Measurements from ENCODE around the gene AKAP8L. TPM values are rescaled to one million over a fixed set of nuclear protein-coding genes. Genes with fewer than 3 reads are reported as not detected.
A peak's percentile ranks its signal among the peaks of the same experiment; 100 is the strongest.

AKAP8L gene
- total RNA-seq, 1 experiment from 2014 or later: 123 TPM

GRCh38 chr19:15426485-15427349, 7.9 kb upstream of the AKAP8L start:
- no peak for DNase-seq
- Histone ChIP-seq H3K14ac (ENCODE audit: insufficient read depth, low read length) (no peak overlapping the region), H3T11ph (ENCODE audit: low read length) (no peak overlapping the region), H2AFZ (ENCODE audit: low read length) (no peak overlapping the region), H2BK12ac (ENCODE audit: insufficient read length, low read depth, low read length) (no peak overlapping the region), H2BK120ac (ENCODE audit: low read depth, low read length, poor library complexity, severe bottlenecking) (no peak overlapping the region), H4K5ac (ENCODE audit: insufficient read length, low read depth, low read length) (no peak overlapping the region), H2BK15ac (ENCODE audit: low read depth, low read length) (no peak overlapping the region), H4K20me1 (ENCODE audit: control insufficient read depth, insufficient read depth, insufficient read length) (no peaks in the 10 kb centered on the region), H3K23ac (ENCODE audit: insufficient read length, low read depth, low read length) (no peak overlapping the region), H3K56ac (ENCODE audit: insufficient read length, low read depth, low read length) (no peak overlapping the region), H3K27me3 (ENCODE audit: insufficient read depth, low read length) (no peaks in the 10 kb centered on the region), H3K18ac (ENCODE audit: insufficient read length, low read depth, low read length) (no peak overlapping the region), H4K8ac (replicated peaks; ENCODE audit: insufficient read length, low read depth, low read length) (no peak overlapping the region), H3K4ac (ENCODE audit: low read depth, low read length) (no peak overlapping the region), H4K91ac (ENCODE audit: insufficient read length, low read depth, low read length) (no peak overlapping the region), H3K27ac (ENCODE audit: insufficient read length, low read depth, low read length) (no peak overlapping the region), H2BK20ac (ENCODE audit: low read depth, low read length, poor library complexity, severe bottlenecking) (no peak overlapping the region), H3K9me3 (ENCODE audit: control insufficient read depth, low read depth, low read length) (no peaks in the 10 kb centered on the region), H3K79me1 (ENCODE audit: insufficient read depth, low read depth, low read length, poor library complexity, severe bottlenecking) (peaks cover 6% of the 10 kb centered on the region), H2BK5ac (ENCODE audit: insufficient read length, low read length) (no peak overlapping the region), H3K4me1 (ENCODE audit: insufficient read depth, low read length) (no peaks in the 10 kb centered on the region; the same call in 1 of the 2 replicates), H3K79me2 (ENCODE audit: insufficient read depth, low read length) (peaks cover 4% of the 10 kb centered on the region; the same call in 1 of the 2 replicates), H3K9ac (ENCODE audit: extremely low read depth, insufficient read length, low read length) (no peak overlapping the region), H2AK5ac (ENCODE audit: insufficient read length, low read length) (no peak overlapping the region), H3K4me2 (ENCODE audit: insufficient read depth, insufficient read length, low read length) (no peak overlapping the region), H3K23me2 (ENCODE audit: insufficient read length, low read depth, low read length, poor library complexity, severe bottlenecking) (peaks cover 3% of the 10 kb centered on the region)
- Mint-ChIP-seq H3K4me3 (peak overlapping the region in 1 of 2 experiments; percentile 43; a peak in 1 of 5 replicates), H3K9me3 (peaks cover 0 to 3% of the 10 kb centered on the region in 2 experiments; a peak in 3 of 5 replicates), H3K27me3 (ENCODE audit: low read depth) (no peaks in the 10 kb centered on the region), H3K4me1 (peaks cover 13% of the 10 kb centered on the region in 2 experiments), H3K36me3 (ENCODE audit: insufficient read depth in 1 of 3, low read depth in 3 of 3) (peaks cover 41 to 53% (median 46%) of the 10 kb centered on the region in 3 experiments), H3K27ac (no peak overlapping the region)
- no CpG with 5 or more reads among the region's 16 CpGs for WGBS (ENCODE audit: extremely low coverage, insufficient read length, low lambda C conversion rate)
- no peak for TF ChIP-seq CTCF (conservative IDR thresholded peaks at IDR 0.05)
